ENCODE measurements around the gene ZNF282. TPM values are rescaled to one million over a fixed set of nuclear protein-coding genes. Genes with fewer than 3 reads are reported as not detected.

ZNF282 gene
- polyA plus RNA-seq, 1 donor from 2014 or later, result 17.7 TPM

DNA sequence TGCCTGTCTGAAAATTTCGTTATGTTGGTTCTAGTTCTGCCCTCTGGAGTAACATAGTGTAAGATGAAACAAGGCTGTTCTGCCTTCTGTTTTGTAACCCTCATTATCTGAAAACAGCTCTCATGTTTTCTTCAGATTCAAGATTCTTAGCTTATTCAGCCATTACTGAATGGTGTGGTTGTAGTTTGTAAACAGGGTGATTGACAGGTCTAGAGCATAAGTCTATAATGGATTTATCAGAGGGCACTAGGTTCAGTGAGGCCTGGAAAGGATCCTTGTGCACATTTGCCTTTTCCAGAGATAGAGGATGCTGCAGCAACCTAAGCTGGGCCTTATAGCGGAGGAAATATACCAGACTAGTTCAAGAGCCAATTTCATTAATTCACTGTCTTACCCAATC, 42.0 kb upstream of the ZNF282 start:
- no peaks in the 10 kb centered on the region for H3K9me2 ChIP-seq (ENCODE audit: insufficient read depth, low read length)
- peaks cover 34% of the 10 kb centered on the region for H3K79me2 ChIP-seq (replicated peaks; ENCODE audit: insufficient read depth, low read length)
- no peak overlapping the region for H3K9ac ChIP-seq (ENCODE audit: low read length)
- H3K27me3 ChIP-seq (ENCODE audit: insufficient read depth, low read depth, low read length), result no peaks in the 10 kb centered on the region
- H3K36me3 ChIP-seq (ENCODE audit: insufficient read depth, low read length), result no peaks in the 10 kb centered on the region
- H4K20me1 ChIP-seq (ENCODE audit: insufficient read depth), result no peaks in the 10 kb centered on the region
- H3K4me2 ChIP-seq (ENCODE audit: low read length), result no peak overlapping the region
- TF ChIP-seq, protein P1, sequence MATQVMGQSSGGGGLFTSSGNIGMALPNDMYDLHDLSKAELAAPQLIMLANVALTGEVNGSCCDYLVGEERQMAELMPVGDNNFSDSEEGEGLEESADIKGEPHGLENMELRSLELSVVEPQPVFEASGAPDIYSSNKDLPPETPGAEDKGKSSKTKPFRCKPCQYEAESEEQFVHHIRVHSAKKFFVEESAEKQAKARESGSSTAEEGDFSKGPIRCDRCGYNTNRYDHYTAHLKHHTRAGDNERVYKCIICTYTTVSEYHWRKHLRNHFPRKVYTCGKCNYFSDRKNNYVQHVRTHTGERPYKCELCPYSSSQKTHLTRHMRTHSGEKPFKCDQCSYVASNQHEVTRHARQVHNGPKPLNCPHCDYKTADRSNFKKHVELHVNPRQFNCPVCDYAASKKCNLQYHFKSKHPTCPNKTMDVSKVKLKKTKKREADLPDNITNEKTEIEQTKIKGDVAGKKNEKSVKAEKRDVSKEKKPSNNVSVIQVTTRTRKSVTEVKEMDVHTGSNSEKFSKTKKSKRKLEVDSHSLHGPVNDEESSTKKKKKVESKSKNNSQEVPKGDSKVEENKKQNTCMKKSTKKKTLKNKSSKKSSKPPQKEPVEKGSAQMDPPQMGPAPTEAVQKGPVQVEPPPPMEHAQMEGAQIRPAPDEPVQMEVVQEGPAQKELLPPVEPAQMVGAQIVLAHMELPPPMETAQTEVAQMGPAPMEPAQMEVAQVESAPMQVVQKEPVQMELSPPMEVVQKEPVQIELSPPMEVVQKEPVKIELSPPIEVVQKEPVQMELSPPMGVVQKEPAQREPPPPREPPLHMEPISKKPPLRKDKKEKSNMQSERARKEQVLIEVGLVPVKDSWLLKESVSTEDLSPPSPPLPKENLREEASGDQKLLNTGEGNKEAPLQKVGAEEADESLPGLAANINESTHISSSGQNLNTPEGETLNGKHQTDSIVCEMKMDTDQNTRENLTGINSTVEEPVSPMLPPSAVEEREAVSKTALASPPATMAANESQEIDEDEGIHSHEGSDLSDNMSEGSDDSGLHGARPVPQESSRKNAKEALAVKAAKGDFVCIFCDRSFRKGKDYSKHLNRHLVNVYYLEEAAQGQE (IDR thresholded peaks at IDR 0.05; ENCODE audit: borderline replicate concordance), result no peak
- TF ChIP-seq, protein P2, sequence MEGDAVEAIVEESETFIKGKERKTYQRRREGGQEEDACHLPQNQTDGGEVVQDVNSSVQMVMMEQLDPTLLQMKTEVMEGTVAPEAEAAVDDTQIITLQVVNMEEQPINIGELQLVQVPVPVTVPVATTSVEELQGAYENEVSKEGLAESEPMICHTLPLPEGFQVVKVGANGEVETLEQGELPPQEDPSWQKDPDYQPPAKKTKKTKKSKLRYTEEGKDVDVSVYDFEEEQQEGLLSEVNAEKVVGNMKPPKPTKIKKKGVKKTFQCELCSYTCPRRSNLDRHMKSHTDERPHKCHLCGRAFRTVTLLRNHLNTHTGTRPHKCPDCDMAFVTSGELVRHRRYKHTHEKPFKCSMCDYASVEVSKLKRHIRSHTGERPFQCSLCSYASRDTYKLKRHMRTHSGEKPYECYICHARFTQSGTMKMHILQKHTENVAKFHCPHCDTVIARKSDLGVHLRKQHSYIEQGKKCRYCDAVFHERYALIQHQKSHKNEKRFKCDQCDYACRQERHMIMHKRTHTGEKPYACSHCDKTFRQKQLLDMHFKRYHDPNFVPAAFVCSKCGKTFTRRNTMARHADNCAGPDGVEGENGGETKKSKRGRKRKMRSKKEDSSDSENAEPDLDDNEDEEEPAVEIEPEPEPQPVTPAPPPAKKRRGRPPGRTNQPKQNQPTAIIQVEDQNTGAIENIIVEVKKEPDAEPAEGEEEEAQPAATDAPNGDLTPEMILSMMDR (IDR thresholded peaks at IDR 0.05; ENCODE audit: poor library complexity, severe bottlenecking), result no peak
- TF ChIP-seq EZH2 (IDR thresholded peaks at IDR 0.05; ENCODE audit: borderline replicate concordance, insufficient read depth, low read length, poor library complexity, severe bottlenecking), result no peak
- TF ChIP-seq SMC3 (conservative IDR thresholded peaks at IDR 0.05; ENCODE audit: poor library complexity), result no peak
- TF ChIP-seq EP300 (conservative IDR thresholded peaks at IDR 0.05; ENCODE audit: poor library complexity, severe bottlenecking), result no peak
- TF ChIP-seq RAD21 (conservative IDR thresholded peaks at IDR 0.05), result no peak
- no peak for TF ChIP-seq TAF1 (IDR thresholded peaks at IDR 0.05; ENCODE audit: low read depth)
- TF ChIP-seq POLR2AphosphoS5 (IDR thresholded peaks at IDR 0.05), result no peak
- TF ChIP-seq MXI1 (conservative IDR thresholded peaks at IDR 0.05; ENCODE audit: poor library complexity, severe bottlenecking), result no peak
- H3K27ac ChIP-seq (ENCODE audit: low read length), result no peak overlapping the region
- no peak overlapping the region for H3K4me3 ChIP-seq (ENCODE audit: low read length)
- no peaks in the 10 kb centered on the region for H3K9me3 ChIP-seq (ENCODE audit: low read length)
- no peaks in the 10 kb centered on the region for H3F3A ChIP-seq (ENCODE audit: insufficient read depth, low read length, poor library complexity, severe bottlenecking)
- no peak overlapping the region for H2AFZ ChIP-seq (ENCODE audit: low read depth, low read length)

DNA sequence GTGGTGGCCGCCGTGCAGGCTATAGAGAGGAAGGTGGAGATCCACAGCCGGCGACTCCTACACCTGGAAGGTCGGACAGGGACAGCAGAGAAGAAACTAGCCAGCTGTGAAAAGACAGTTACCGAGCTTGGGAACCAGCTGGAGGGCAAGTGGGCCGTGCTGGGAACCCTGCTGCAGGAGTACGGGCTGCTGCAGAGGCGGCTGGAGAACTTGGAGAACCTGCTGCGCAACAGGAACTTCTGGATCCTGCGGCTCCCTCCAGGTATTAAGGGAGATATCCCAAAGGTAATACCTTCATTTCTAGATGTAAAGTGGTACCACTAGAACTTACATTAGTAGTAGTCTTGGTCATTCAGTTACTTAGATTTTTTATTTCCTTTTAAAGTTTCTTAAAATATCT, 41.3 kb upstream of the ZNF282 start:
- TF ChIP-seq, protein P2 (IDR thresholded peaks at IDR 0.05; ENCODE audit: poor library complexity, severe bottlenecking), result no peak
- no peak for TF ChIP-seq POLR2AphosphoS5 (IDR thresholded peaks at IDR 0.05)
- TF ChIP-seq TAF1 (IDR thresholded peaks at IDR 0.05; ENCODE audit: low read depth), result no peak
- TF ChIP-seq EP300 (conservative IDR thresholded peaks at IDR 0.05; ENCODE audit: poor library complexity, severe bottlenecking), result no peak
- no peak for TF ChIP-seq SMC3 (conservative IDR thresholded peaks at IDR 0.05; ENCODE audit: poor library complexity)
- TF ChIP-seq, protein P1 (IDR thresholded peaks at IDR 0.05; ENCODE audit: borderline replicate concordance), result no peak
- no peak for TF ChIP-seq MXI1 (conservative IDR thresholded peaks at IDR 0.05; ENCODE audit: poor library complexity, severe bottlenecking)
- no peak for TF ChIP-seq RAD21 (conservative IDR thresholded peaks at IDR 0.05)
- TF ChIP-seq EZH2 (IDR thresholded peaks at IDR 0.05; ENCODE audit: borderline replicate concordance, insufficient read depth, low read length, poor library complexity, severe bottlenecking), result no peak
- H3K79me2 ChIP-seq (replicated peaks; ENCODE audit: insufficient read depth, low read length), result peaks cover 28% of the 10 kb centered on the region
- H3K36me3 ChIP-seq (ENCODE audit: insufficient read depth, low read length), result no peaks in the 10 kb centered on the region
- no peaks in the 10 kb centered on the region for H3K9me3 ChIP-seq (ENCODE audit: low read length)
- H3K4me3 ChIP-seq (ENCODE audit: low read length), result no peak overlapping the region
- no peaks in the 10 kb centered on the region for H3F3A ChIP-seq (ENCODE audit: insufficient read depth, low read length, poor library complexity, severe bottlenecking)
- H3K4me2 ChIP-seq (ENCODE audit: low read length), result no peak overlapping the region
- no peak overlapping the region for H2AFZ ChIP-seq (ENCODE audit: low read depth, low read length)
- H3K9me2 ChIP-seq (ENCODE audit: insufficient read depth, low read length), result no peaks in the 10 kb centered on the region
- H3K27me3 ChIP-seq (ENCODE audit: insufficient read depth, low read depth, low read length), result no peaks in the 10 kb centered on the region
- no peak overlapping the region for H3K27ac ChIP-seq (ENCODE audit: low read length)
- no peaks in the 10 kb centered on the region for H4K20me1 ChIP-seq (ENCODE audit: insufficient read depth)
- H3K9ac ChIP-seq (ENCODE audit: low read length), result no peak overlapping the region
